Skeletal muscle tissue (tissue), 4 donors: Measurements from ENCODE around the gene CHTF8. TPM values are rescaled to one million over a fixed set of nuclear protein-coding genes. Genes with fewer than 3 reads are reported as not detected.
"Not testable (repeated sequence)": the region's sequence is repeated elsewhere in the genome, so short reads cannot be mapped to it uniquely, and the experiment has no call there.

Source experiments
- H3K27ac ChIP-seq: one replicate; pipeline ENCODE4 v1.7.0; 2013; ENCODE audit warnings: mild to moderate bottlenecking, low read depth, low read length, inconsistent platforms
- H3K27me3 ChIP-seq, 3 donors: one replicate each; pipeline ENCODE4 v1.7.0; 2013; ENCODE audit warnings: low read length in 3 of 3; ENCODE audit not compliant: control insufficient read depth in 3 of 3, insufficient read depth in 3 of 3
- H3K36me3 ChIP-seq, 3 donors: one replicate each; pipeline ENCODE4 v1.7.0; 2013; ENCODE audit warnings: low read length in 3 of 3; ENCODE audit not compliant: control insufficient read depth in 3 of 3, insufficient read depth in 3 of 3
- H3K4me1 ChIP-seq, 3 donors: one replicate each; pipeline ENCODE4 v1.7.0; 2013; ENCODE audit warnings: low read length in 3 of 3, mild to moderate bottlenecking in 3 of 3; ENCODE audit not compliant: control insufficient read depth in 3 of 3, insufficient read depth in 3 of 3
- H3K4me3 ChIP-seq, 3 donors: one replicate each; pipeline ENCODE4 v1.7.0; 2013; ENCODE audit warnings: low read length in 3 of 3
- H3K9ac ChIP-seq, 3 donors: one replicate each; pipeline ENCODE4 v1.7.0; 2013; ENCODE audit warnings: low read length in 3 of 3, mild to moderate bottlenecking in 3 of 3, moderate library complexity in 2 of 3, low read depth in 1 of 3
- H3K9me3 ChIP-seq, 3 donors: one replicate each; pipeline ENCODE4 v1.7.0; 2013; ENCODE audit warnings: low read length in 3 of 3; ENCODE audit not compliant: control insufficient read depth in 3 of 3
- total RNA-seq: library from RNA; depleted of rRNA; stranded (reverse); fragments of >200 nt; gene quantifications from one replicate; pipeline ENCODE4 v1.2.3, GENCODE V29; 2014
- donor health status: Osteomylitis.

CHTF8 gene
- total RNA-seq, 1 donor from 2014 or later: 32.4 TPM

- Histone ChIP-seq H3K27ac (no peak overlapping the region), H3K9me3 (no peaks in the 10 kb centered on the region), H3K9ac (no peak overlapping the region), H3K27me3 (no peaks in the 10 kb centered on the region), H3K36me3 (peaks cover 26 to 48% (median 38%) of the 10 kb centered on the region in 3 donors), H3K4me1 (peaks cover 0 to 6% (median 0%) of the 10 kb centered on the region in 3 donors), H3K4me3 (no peak overlapping the region)
These were observed 33.9 kb upstream of the CHTF8 start for GRCh38 chr16:69166221-69166833.

GRCh38 chr16:69165584-69165983 is 33.2 kb upstream of the CHTF8 start:
- Histone ChIP-seq H3K9ac (no peak overlapping the region), H3K4me3 (no peak overlapping the region), H3K9me3 (no peaks in the 10 kb centered on the region), H3K36me3 (peaks cover 29 to 54% (median 43%) of the 10 kb centered on the region in 3 donors), H3K27me3 (no peaks in the 10 kb centered on the region), H3K27ac (no peak overlapping the region), H3K4me1 (peaks cover 0 to 2% (median 0%) of the 10 kb centered on the region in 3 donors)

- no peak overlapping the region for H3K9ac ChIP-seq
- no peaks in the 10 kb centered on the region for H3K9me3 ChIP-seq
- no peak overlapping the region for H3K4me3 ChIP-seq
- no peak overlapping the region for H3K27ac ChIP-seq
- H3K36me3 ChIP-seq: peaks cover 33 to 54% (median 53%) of the 10 kb centered on the region in 3 donors
- H3K4me1 ChIP-seq: no peaks in the 10 kb centered on the region
- H3K27me3 ChIP-seq: no peaks in the 10 kb centered on the region
These were observed 27.8 kb upstream of the CHTF8 start for GRCh38 chr16:69160192-69160591.

- H3K9me3 ChIP-seq: no peaks in the 10 kb centered on the region
- no peaks in the 10 kb centered on the region for H3K27me3 ChIP-seq
- H3K9ac ChIP-seq: no peak overlapping the region
- H3K4me1 ChIP-seq: no peaks in the 10 kb centered on the region
- no peak overlapping the region for H3K4me3 ChIP-seq
- H3K36me3 ChIP-seq: peaks cover 29 to 62% (median 57%) of the 10 kb centered on the region in 3 donors
- no peak overlapping the region for H3K27ac ChIP-seq
These were observed 24.8 kb upstream of the CHTF8 start for GRCh38 chr16:69157196-69157595.

- Histone ChIP-seq H3K36me3 (peaks cover 12 to 41% (median 33%) of the 10 kb centered on the region in 3 donors), H3K27ac (no peak overlapping the region), H3K9me3 (no peaks in the 10 kb centered on the region), H3K4me1 (no peaks in the 10 kb centered on the region), H3K9ac (no peak overlapping the region), H3K27me3 (no peaks in the 10 kb centered on the region), H3K4me3 (no peak overlapping the region)
These were observed 17.9 kb upstream of the CHTF8 start for GRCh38 chr16:69150146-69150865.

- not testable (repeated sequence) for H3K9ac ChIP-seq, H3K9me3 ChIP-seq, H3K27me3 ChIP-seq, H3K4me1 ChIP-seq, H3K4me3 ChIP-seq, H3K27ac ChIP-seq
- H3K36me3 ChIP-seq: peaks cover 12 to 37% (median 31%) of the 10 kb centered on the region in 3 donors
These were observed 17.2 kb upstream of the CHTF8 start for GRCh38 chr16:69149621-69150020.

- Histone ChIP-seq H3K9me3 (no peaks in the 10 kb centered on the region), H3K4me3 (no peak overlapping the region), H3K27ac (peak overlapping the region; percentile 29), H3K9ac (no peak overlapping the region), H3K27me3 (no peaks in the 10 kb centered on the region), H3K4me1 (no peaks in the 10 kb centered on the region), H3K36me3 (peaks cover 21 to 41% (median 40%) of the 10 kb centered on the region in 3 donors)
These were observed 13.3 kb upstream of the CHTF8 start for GRCh38 chr16:69145658-69146057.

GRCh38 chr16:69143116-69143515 is 10.7 kb upstream of the CHTF8 start:
- H3K36me3 ChIP-seq: peaks cover 26 to 49% (median 42%) of the 10 kb centered on the region in 3 donors

GRCh38 chr16:69141936-69142335 is 9.5 kb upstream of the CHTF8 start:
- Histone ChIP-seq H3K9ac (no peak overlapping the region), H3K4me1 (no peaks in the 10 kb centered on the region), H3K9me3 (no peaks in the 10 kb centered on the region), H3K27me3 (no peaks in the 10 kb centered on the region), H3K27ac (no peak overlapping the region), H3K36me3 (peaks cover 26 to 53% (median 42%) of the 10 kb centered on the region in 3 donors), H3K4me3 (no peak overlapping the region)

More at GRCh38 chr16:69143116-69143515, 10.7 kb upstream of the CHTF8 start:
- no peak overlapping the region for H3K9ac ChIP-seq
- H3K4me3 ChIP-seq: no peak overlapping the region
- H3K27me3 ChIP-seq: no peaks in the 10 kb centered on the region
- H3K4me1 ChIP-seq: no peaks in the 10 kb centered on the region
- H3K27ac ChIP-seq: no peak overlapping the region
- no peaks in the 10 kb centered on the region for H3K9me3 ChIP-seq

GRCh38 chr16:69141014-69141413 is 8.6 kb upstream of the CHTF8 start:
- no peaks in the 10 kb centered on the region for H3K4me1 ChIP-seq
- H3K9me3 ChIP-seq: no peaks in the 10 kb centered on the region
- no peak overlapping the region for H3K4me3 ChIP-seq
- peaks cover 26 to 58% (median 47%) of the 10 kb centered on the region in 3 donors for H3K36me3 ChIP-seq
- no peak overlapping the region for H3K9ac ChIP-seq
- no peak overlapping the region for H3K27ac ChIP-seq
- H3K27me3 ChIP-seq: no peaks in the 10 kb centered on the region
